Neural cell (in vitro differentiated cells): Measurements from ENCODE around the gene MMS19. TPM values are rescaled to one million over a fixed set of nuclear protein-coding genes. Genes with fewer than 3 reads are reported as not detected.

Source experiments
- H2AFZ ChIP-seq: fragments of 200-600, 300-800 bp; sonication (generic), shearing (Covaris generic); 2 replicates; pipeline ENCODE4 v1.6.0; 2014; ENCODE audit warnings: low read depth, mild to moderate bottlenecking, antibody characterized with exemption, low read length, moderate library complexity
- H3F3A ChIP-seq: fragments of 200-600 bp; shearing (Covaris generic); 2 replicates; pipeline ENCODE4 v1.6.1; 2016; ENCODE audit warnings: mild to moderate bottlenecking, moderate library complexity, mixed read lengths, antibody characterized with exemption, low read length; ENCODE audit not compliant: insufficient read depth, poor library complexity, severe bottlenecking
- H3K27ac ChIP-seq: fragments of 200-600, 300-800 bp; sonication (generic), shearing (Covaris generic); 2 replicates; pipeline ENCODE4 v1.5.1; 2014; ENCODE audit warnings: mild to moderate bottlenecking, low read length, moderate library complexity
- H3K27me3 ChIP-seq: fragments of 300-800, 200-600 bp; sonication (generic), shearing (Covaris generic); 2 replicates; pipeline ENCODE4 v1.6.0; 2014; ENCODE audit warnings: mild to moderate bottlenecking, low read depth, low read length, moderate library complexity; ENCODE audit not compliant: insufficient read depth
- H3K36me3 ChIP-seq: fragments of 300-800, 200-600 bp; sonication (generic), shearing (Covaris generic); 2 replicates; pipeline ENCODE4 v1.5.1; 2014; ENCODE audit warnings: mild to moderate bottlenecking, antibody characterized with exemption, low read length, moderate library complexity; ENCODE audit not compliant: insufficient read depth
- H3K4me2 ChIP-seq: fragments of 300-800, 200-600 bp; sonication (generic), shearing (Covaris generic); 2 replicates; pipeline ENCODE4 v1.6.0; 2014; ENCODE audit warnings: mild to moderate bottlenecking, low read length
- H3K4me3 ChIP-seq: fragments of 300-800, 200-600 bp; sonication (generic), shearing (Covaris generic); 2 replicates; pipeline ENCODE4 v1.5.1; 2014; ENCODE audit warnings: mild to moderate bottlenecking, low read length, moderate library complexity
- H3K79me2 ChIP-seq: fragments of 200-600 bp; shearing (Covaris generic); replicated peaks from 2 replicates; pipeline ENCODE4 v1.6.0; 2014; ENCODE audit warnings: mild to moderate bottlenecking, low read length, moderate library complexity; ENCODE audit not compliant: insufficient read depth
- H3K9ac ChIP-seq: fragments of 300-800, 200-600 bp; sonication (generic), shearing (Covaris generic); 2 replicates; pipeline ENCODE4 v1.6.1; 2016; ENCODE audit warnings: mild to moderate bottlenecking, low read length, mixed read lengths
- H3K9me2 ChIP-seq: fragments of 200-600 bp; shearing (Covaris generic); 2 replicates; pipeline ENCODE4 v1.6.1; 2016; ENCODE audit warnings: mild to moderate bottlenecking, low read length, mixed read lengths; ENCODE audit not compliant: insufficient read depth
- H3K9me3 ChIP-seq: fragments of 200-600, 300-800 bp; sonication (generic), shearing (Covaris generic); 2 replicates; pipeline ENCODE4 v1.6.1; 2016; ENCODE audit warnings: mild to moderate bottlenecking, mixed run types, low read length, moderate library complexity, mixed read lengths
- H4K20me1 ChIP-seq: fragments of 200-600 bp; shearing (Covaris generic); 2 replicates; pipeline ENCODE4 v1.6.1; 2016; ENCODE audit warnings: mild to moderate bottlenecking, mixed run types; ENCODE audit not compliant: insufficient read depth
- CTCF ChIP-seq: fragments of 450-650 bp; IDR thresholded peaks from 2 replicates; pipeline ENCODE4 v1.5.1; 2014; ENCODE audit warnings: antibody characterized with exemption, mild to moderate bottlenecking, moderate library complexity; ENCODE audit not compliant: poor library complexity, severe bottlenecking
- EP300 ChIP-seq: fragments of 450-650 bp; conservative IDR thresholded peaks from 2 replicates; pipeline ENCODE4 v1.6.1; 2014; ENCODE audit warnings: antibody characterized with exemption, mild to moderate bottlenecking, moderate library complexity; ENCODE audit not compliant: poor library complexity, severe bottlenecking
- EZH2 ChIP-seq: fragments of 200-600, 300-800 bp; shearing (Covaris generic), sonication (generic); IDR thresholded peaks from 2 replicates; pipeline ENCODE4 v1.6.1; 2014; ENCODE audit warnings: antibody characterized with exemption, low read length, borderline replicate concordance, mild to moderate bottlenecking; ENCODE audit not compliant: insufficient read depth, poor library complexity, severe bottlenecking
- MXI1 ChIP-seq: fragments of 450-650 bp; conservative IDR thresholded peaks from 2 replicates; pipeline ENCODE4 v1.6.1; 2014; ENCODE audit warnings: antibody characterized with exemption, mild to moderate bottlenecking; ENCODE audit not compliant: poor library complexity, severe bottlenecking
- POLR2AphosphoS5 ChIP-seq: IDR thresholded peaks from 2 replicates; pipeline ENCODE4 v1.6.1; 2012
- RAD21 ChIP-seq: fragments of 450-650 bp; conservative IDR thresholded peaks from 2 replicates; pipeline ENCODE4 v1.6.1; 2014; ENCODE audit warnings: antibody characterized with exemption, mild to moderate bottlenecking, moderate library complexity
- REST ChIP-seq: IDR thresholded peaks from 2 replicates; pipeline ENCODE4 v1.6.1; 2012; ENCODE audit warnings: borderline replicate concordance
- SMC3 ChIP-seq: fragments of 450-650 bp; conservative IDR thresholded peaks from 2 replicates; pipeline ENCODE4 v1.6.1; 2014; ENCODE audit warnings: antibody characterized with exemption, mild to moderate bottlenecking, moderate library complexity; ENCODE audit not compliant: poor library complexity
- TAF1 ChIP-seq: IDR thresholded peaks from 2 replicates; pipeline ENCODE4 v1.6.1; 2012; ENCODE audit warnings: low read depth
- polyA plus RNA-seq: library from polyadenylated mRNA; depleted of rRNA; stranded (reverse); fragments of >200 nt; gene quantifications from 2 replicates; pipeline ENCODE4 v1.2.3, GENCODE V29; 2014

MMS19 gene
- polyA plus RNA-seq, 1 donor from 2014 or later = 54.1 TPM

DNA sequence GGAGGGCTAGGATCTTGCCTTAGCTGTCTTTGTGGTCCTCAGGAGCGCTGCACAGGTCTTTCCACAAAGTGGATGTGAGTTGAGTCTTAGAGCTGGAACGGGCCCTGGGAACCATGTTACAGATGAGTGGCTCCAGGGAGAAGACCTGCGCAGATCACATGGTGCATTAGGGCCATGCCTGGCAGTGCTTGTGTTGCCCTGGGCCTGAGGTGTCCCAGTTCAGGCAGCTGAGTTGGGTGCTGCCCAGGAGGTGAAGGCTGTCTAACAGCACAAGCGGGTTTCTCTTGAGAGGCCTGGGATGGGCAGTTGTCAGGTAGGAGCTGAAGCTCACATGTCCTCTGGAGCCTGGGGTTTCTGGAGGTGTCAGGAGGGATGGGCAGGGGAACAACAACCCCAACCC, 40.6 kb upstream of the MMS19 start:
- Histone ChIP-seq H3K27ac (no peak overlapping the region), H3K4me2 (no peak overlapping the region), H3K9me2 (no peaks in the 10 kb centered on the region), H3K27me3 (no peaks in the 10 kb centered on the region), H3K9me3 (no peaks in the 10 kb centered on the region), H3F3A (no peaks in the 10 kb centered on the region), H4K20me1 (no peaks in the 10 kb centered on the region), H2AFZ (no peak overlapping the region), H3K36me3 (no peaks in the 10 kb centered on the region), H3K79me2 (no peaks in the 10 kb centered on the region), H3K9ac (no peak overlapping the region), H3K4me3 (no peak overlapping the region)
- TF ChIP-seq EZH2 (no peak), EP300 (no peak), TAF1 (no peak), REST (no peak), RAD21 (no peak), MXI1 (no peak), CTCF (no peak), POLR2AphosphoS5 (no peak), SMC3 (no peak)

DNA sequence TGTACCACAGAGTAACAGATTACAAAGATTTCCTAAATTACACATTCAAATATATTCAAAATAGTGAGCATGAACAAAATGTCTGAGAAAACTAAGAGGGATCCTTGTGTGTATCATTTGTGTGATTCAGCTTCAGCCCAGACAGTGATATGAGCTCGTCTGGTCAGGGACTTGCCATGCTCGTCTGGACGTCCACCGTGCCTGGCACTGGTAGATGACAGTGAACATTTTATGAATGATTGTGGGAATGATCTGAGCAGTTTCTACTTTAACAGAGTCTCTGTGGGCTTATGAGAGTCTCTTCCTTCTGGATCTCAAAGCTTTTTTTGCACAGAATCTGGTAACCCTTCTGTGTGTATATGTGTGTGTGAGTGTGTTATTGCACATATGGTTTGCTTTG, 40.2 kb upstream of the MMS19 start:
- no peaks in the 10 kb centered on the region for H3K79me2 ChIP-seq
- no peak for TF ChIP-seq EP300
- TF ChIP-seq RAD21 = no peak
- TF ChIP-seq EZH2 = no peak
- no peak for TF ChIP-seq REST
- TF ChIP-seq MXI1 = no peak
- TF ChIP-seq TAF1 = no peak
- TF ChIP-seq CTCF = no peak
- no peak for TF ChIP-seq POLR2AphosphoS5
- no peak for TF ChIP-seq SMC3
- no peaks in the 10 kb centered on the region for H4K20me1 ChIP-seq
- no peaks in the 10 kb centered on the region for H3F3A ChIP-seq
- H3K9me2 ChIP-seq = no peaks in the 10 kb centered on the region
- no peak overlapping the region for H3K4me2 ChIP-seq
- no peak overlapping the region for H2AFZ ChIP-seq
- no peak overlapping the region for H3K27ac ChIP-seq
- no peak overlapping the region for H3K9ac ChIP-seq
- no peaks in the 10 kb centered on the region for H3K27me3 ChIP-seq
- H3K36me3 ChIP-seq = no peaks in the 10 kb centered on the region
- H3K4me3 ChIP-seq = no peak overlapping the region
- H3K9me3 ChIP-seq = no peaks in the 10 kb centered on the region
